HEK293T (cell line): ENCODE results near the gene KCNQ1.

Source experiments
- BHLHE40 ChIP-seq: fragments of 450-650 bp; IDR thresholded peaks from 2 replicates; pipeline ENCODE4 v1.6.1; 2016; ENCODE audit warnings: mild to moderate bottlenecking, moderate library complexity, borderline replicate concordance
- ELF4 ChIP-seq: fragments of 450-650 bp; IDR thresholded peaks from 2 replicates; pipeline ENCODE4 v1.6.1; 2017; ENCODE audit warnings: antibody characterized with exemption
- FOXK2 ChIP-seq: fragments of 450-650 bp; IDR thresholded peaks from 2 replicates; pipeline ENCODE4 v1.6.1; 2016; ENCODE audit warnings: mild to moderate bottlenecking
- L3MBTL2 ChIP-seq: fragments of 450-650 bp; conservative IDR thresholded peaks from 2 replicates; pipeline ENCODE4 v1.6.1; 2016; ENCODE audit warnings: mild to moderate bottlenecking
- SP1 ChIP-seq: fragments of 450-650 bp; IDR thresholded peaks from 2 replicates; pipeline ENCODE4 v1.6.1; 2017
- SUZ12 ChIP-seq: fragments of 450-650 bp; IDR thresholded peaks from 2 replicates; pipeline ENCODE4 v1.6.1; 2016; ENCODE audit warnings: mild to moderate bottlenecking
- TARDBP ChIP-seq: fragments of 450-650 bp; IDR thresholded peaks from 2 replicates; pipeline ENCODE4 v1.6.1; 2016

- no peak for TF ChIP-seq BHLHE40
- no peak for TF ChIP-seq SUZ12
- TF ChIP-seq SP1, result no peak
- TF ChIP-seq L3MBTL2, result no peak
- no peak for TF ChIP-seq TARDBP
- no peak for TF ChIP-seq FOXK2
- TF ChIP-seq ELF4, result no peak
Observed at GRCh38 chr11:2443406-2443805, 1.4 kb upstream of the KCNQ1 start.
